Osteocyte (in vitro differentiated cells): ENCODE data around the gene SLC38A4. TPM values are rescaled to one million over a fixed set of nuclear protein-coding genes. Genes with fewer than 3 reads are reported as not detected.

Experiments
- DNase-seq: peaks from one replicate; pipeline ENCODE4 v3.0.0; 2021; ENCODE audit warnings: mixed read lengths; ENCODE audit not compliant: unreplicated experiment; ENCODE audit errors: extremely low spot score
- H3K27ac Mint-ChIP-seq: one replicate; pipeline ENCODE4 v1.8.0; 2021; ENCODE audit warnings: mild to moderate bottlenecking, mixed read lengths; ENCODE audit not compliant: unreplicated experiment
- H3K27me3 Mint-ChIP-seq: one replicate; pipeline ENCODE4 v1.8.0; 2021; ENCODE audit warnings: mixed read lengths; ENCODE audit not compliant: unreplicated experiment
- H3K36me3 Mint-ChIP-seq: one replicate; pipeline ENCODE4 v1.8.0; 2021; ENCODE audit warnings: mixed read lengths; ENCODE audit not compliant: unreplicated experiment
- H3K4me1 Mint-ChIP-seq: one replicate; pipeline ENCODE4 v1.8.0; 2021; ENCODE audit warnings: mixed read lengths; ENCODE audit not compliant: unreplicated experiment
- H3K4me3 Mint-ChIP-seq: one replicate; pipeline ENCODE4 v1.8.0; 2021; ENCODE audit warnings: mild to moderate bottlenecking, moderate library complexity, mixed read lengths; ENCODE audit not compliant: unreplicated experiment
- H3K9me3 Mint-ChIP-seq: one replicate; pipeline ENCODE4 v1.8.0; 2021; ENCODE audit warnings: mixed read lengths; ENCODE audit not compliant: unreplicated experiment
- CTCF ChIP-seq: fragments of 200-600 bp; sonication (generic); IDR thresholded peaks from 2 replicates; pipeline ENCODE4 v1.5.0; 2021; ENCODE audit warnings: antibody characterized with exemption, mild to moderate bottlenecking, moderate library complexity
- long read RNA-seq: library from polyadenylated mRNA; unstranded; transcript quantifications from one replicate; pipeline ENCODE4 v2.0.0, GENCODE V29; 2021
- total RNA-seq: library from RNA; stranded (reverse); gene quantifications from 2 replicates; pipeline ENCODE4 v1.2.1, GENCODE V29; 2021

The SLC38A4 gene
- total RNA-seq: 11.4 TPM in 2 replicates
- long read RNA-seq, transcript SLC38A4-202 (16 exons, 3,791 nt): major isoform, 19 of 35 reads
- long read RNA-seq, partial matches to known transcripts: 8 of 35 reads
- long read RNA-seq, other reads (novel, unspliced or antisense): 8 of 35 reads

GRCh38 chr12:46825591-46826414, at the start of gene SLC38A4:
TSS of gene SLC38A4 (minus strand) at chr12:46825997. CDS start at chr12:46793071, 32,926 bp downstream.
- Mint-ChIP-seq H3K27me3 (no peaks in the 10 kb centered on the region), H3K9me3 (peaks cover 15% of the 10 kb centered on the region), H3K36me3 (peaks cover 6% of the 10 kb centered on the region), H3K27ac (peak within 1 kb of the TSS; percentile 77), H3K4me1 (peaks cover 44% of the 10 kb centered on the region), H3K4me3 (peak within 1 kb of the TSS; percentile 89)
- no peak for DNase-seq
- peak; percentile 35 for TF ChIP-seq CTCF

- H3K27me3 Mint-ChIP-seq: no peaks in the 10 kb centered on the region
- H3K36me3 Mint-ChIP-seq: peaks cover 7% of the 10 kb centered on the region
- H3K4me3 Mint-ChIP-seq: no peak overlapping the region
- H3K4me1 Mint-ChIP-seq: peaks cover 19% of the 10 kb centered on the region
- no peak for TF ChIP-seq CTCF
- DNase-seq: no peak
- H3K9me3 Mint-ChIP-seq: peaks cover 24% of the 10 kb centered on the region
- peak overlapping the region; percentile 14 for H3K27ac Mint-ChIP-seq
Observed at GRCh38 chr12:46875095-46875494, 49.3 kb upstream of the SLC38A4 start.

- TF ChIP-seq CTCF: no peak
- no peak for DNase-seq
- H3K9me3 Mint-ChIP-seq: peaks cover 20% of the 10 kb centered on the region
- H3K36me3 Mint-ChIP-seq: peaks cover 7% of the 10 kb centered on the region
- H3K27me3 Mint-ChIP-seq: no peaks in the 10 kb centered on the region
- H3K27ac Mint-ChIP-seq: peak overlapping the region; percentile 14
- no peak overlapping the region for H3K4me3 Mint-ChIP-seq
- H3K4me1 Mint-ChIP-seq: peaks cover 19% of the 10 kb centered on the region
Observed at GRCh38 chr12:46874642-46875041, 48.8 kb upstream of the SLC38A4 start.

- Mint-ChIP-seq H3K4me1 (peaks cover 19% of the 10 kb centered on the region), H3K9me3 (peaks cover 8% of the 10 kb centered on the region), H3K4me3 (no peak overlapping the region), H3K27me3 (no peaks in the 10 kb centered on the region), H3K36me3 (peaks cover 5% of the 10 kb centered on the region), H3K27ac (no peak overlapping the region)
- no peak for TF ChIP-seq CTCF
- DNase-seq: no peak
Observed at GRCh38 chr12:46872135-46872534, 46.3 kb upstream of the SLC38A4 start.

DNA sequence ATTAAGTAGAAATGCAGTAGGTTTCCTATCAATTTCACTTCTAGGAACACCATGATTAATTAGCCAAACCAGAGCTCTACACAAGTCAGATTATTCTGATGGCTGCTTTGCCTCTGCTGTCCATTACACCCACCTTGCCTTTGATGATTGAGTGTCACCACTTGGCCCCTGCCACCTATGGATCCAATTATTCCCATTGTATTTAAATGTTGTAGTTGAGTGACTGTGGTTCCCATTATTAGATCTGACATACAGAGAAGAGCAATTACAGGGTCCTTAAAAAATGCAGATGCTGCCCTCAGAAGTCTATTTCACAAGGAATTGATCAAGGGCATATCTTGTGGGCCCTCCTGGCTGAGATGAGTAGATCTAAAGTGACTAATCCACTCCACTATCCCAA, 39.5 kb upstream of the SLC38A4 start:
- no peak for TF ChIP-seq CTCF
- H3K27me3 Mint-ChIP-seq: no peaks in the 10 kb centered on the region
- H3K9me3 Mint-ChIP-seq: peaks cover 49% of the 10 kb centered on the region
- no peak overlapping the region for H3K4me3 Mint-ChIP-seq
- no peaks in the 10 kb centered on the region for H3K4me1 Mint-ChIP-seq
- no peak for DNase-seq
- peaks cover 12% of the 10 kb centered on the region for H3K36me3 Mint-ChIP-seq
- no peak overlapping the region for H3K27ac Mint-ChIP-seq
